ENCODE data around the gene GRAMD4. TPM values are rescaled to one million over a fixed set of nuclear protein-coding genes. Genes with fewer than 3 reads are reported as not detected.

Gene GRAMD4
- total RNA-seq, 1 experiment from 2014 or later = 8.3 TPM

DNA sequence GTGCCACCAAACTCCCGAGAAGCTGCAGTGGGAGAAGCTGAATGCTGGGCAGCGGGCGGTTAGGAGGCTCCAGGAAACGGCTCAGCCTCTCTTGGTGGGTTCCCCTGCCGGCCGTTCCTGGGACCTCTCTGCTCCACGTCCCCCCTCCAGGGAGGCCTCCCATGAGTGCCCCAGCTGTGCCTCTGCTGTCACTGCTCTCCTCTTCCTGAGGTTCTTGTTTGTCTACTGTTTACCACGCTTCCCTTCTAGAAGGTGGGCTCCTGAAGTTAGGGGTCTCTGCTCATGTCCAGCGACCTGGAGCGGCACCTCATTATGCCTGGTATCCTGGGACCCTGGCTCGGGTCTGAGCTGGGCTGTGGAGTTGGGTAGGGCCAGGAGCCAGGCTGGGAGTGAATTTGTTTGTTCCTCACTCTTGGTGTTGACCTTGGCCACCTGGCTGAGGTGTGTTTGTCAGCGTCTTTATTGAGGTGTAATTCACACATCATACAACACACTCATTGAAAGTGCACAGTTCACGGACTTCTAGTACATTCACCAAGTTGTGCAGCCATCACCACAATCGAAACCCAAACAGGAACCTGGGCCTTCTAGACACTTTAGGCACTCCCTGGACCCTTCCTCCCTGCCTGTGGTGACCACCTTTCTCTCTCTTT is 37.8 kb upstream of the GRAMD4 start:
- DNase-seq (ENCODE audit: low read depth) = no peak

DNA sequence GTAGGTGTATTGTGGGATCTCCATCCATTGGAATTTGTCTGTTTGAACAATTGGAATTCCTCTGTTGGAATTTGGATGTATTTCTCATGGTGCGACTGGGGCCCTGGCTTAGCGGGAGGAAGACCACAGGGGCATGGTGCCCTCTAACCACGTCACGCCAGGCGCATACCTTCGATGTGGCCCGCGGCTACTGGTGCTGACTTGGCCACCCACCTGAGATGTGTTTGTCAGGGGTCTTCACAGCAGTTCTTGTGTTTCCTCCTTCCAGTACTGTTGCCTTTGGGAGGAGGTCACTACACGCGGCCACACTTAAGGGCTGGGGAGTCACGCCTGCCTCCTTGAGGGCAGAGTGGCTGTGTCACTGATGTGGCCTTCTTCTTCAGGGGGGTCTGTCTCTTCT is 36.6 kb upstream of the GRAMD4 start:
- DNase-seq (ENCODE audit: low read depth) = no peak

- peak; percentile 56 for DNase-seq (ENCODE audit: low read depth)
These were observed 35.9 kb upstream of the GRAMD4 start for GRCh38 chr22:46584081-46584921.

DNA sequence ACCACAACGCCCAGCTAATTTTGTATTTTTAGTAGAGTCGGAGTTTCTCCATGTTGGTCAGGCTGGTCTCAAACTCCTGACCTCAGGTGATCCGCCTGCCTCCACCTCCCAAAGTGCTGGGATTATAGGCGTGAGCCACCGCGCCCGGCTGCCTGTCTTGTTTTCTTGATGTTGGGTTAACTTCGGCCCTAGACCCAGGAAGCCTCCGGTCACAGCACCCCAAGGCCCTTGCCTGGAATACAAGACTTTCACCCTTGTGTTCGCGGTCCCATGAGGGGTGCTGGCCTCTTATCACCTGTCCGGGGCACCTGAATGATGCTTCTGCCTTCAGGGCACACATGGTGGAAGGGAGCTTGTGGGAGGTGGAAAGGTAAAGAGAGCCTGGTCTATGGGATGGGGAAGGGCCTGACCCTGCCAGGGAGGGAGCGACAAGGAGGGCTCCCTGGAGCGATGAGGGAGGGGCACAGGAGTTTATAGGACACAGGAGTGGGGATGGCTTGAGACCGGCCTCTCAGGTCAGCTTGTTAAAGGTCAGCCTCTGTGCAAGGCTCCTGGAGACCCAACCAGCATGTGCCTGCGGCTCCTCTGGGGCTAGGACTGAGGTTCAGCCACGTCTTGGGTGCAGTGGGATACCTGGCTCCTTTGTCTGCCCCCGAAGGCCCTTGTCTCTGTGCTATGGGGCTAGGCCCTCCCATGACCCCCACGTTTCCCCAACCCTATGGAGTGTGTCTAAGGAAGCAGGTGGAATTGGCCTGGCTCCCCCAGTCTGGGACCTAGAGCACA is 34.7 kb upstream of the GRAMD4 start:
- no peak for DNase-seq (ENCODE audit: low read depth)

DNA sequence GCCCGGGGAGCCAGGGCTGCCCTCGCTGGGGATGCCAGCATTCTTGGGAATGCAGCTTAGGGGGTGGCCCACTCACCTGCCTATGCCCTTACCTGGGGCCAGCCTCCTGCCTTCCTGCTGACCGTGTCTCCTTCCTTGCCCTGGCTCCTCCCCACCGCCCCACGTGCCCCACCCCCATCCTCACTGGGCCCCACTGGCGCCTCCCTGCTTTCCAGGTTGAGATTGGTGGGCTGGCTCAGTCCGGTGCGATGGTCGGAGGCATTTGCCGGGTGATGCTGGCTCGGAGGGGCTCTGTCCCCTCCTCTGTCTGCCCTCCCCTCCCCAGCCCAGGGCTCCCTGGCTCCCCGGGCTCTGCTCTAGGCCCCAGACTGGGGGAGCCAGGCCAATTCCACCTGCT is 34.1 kb upstream of the GRAMD4 start:
- no peak for DNase-seq (ENCODE audit: low read depth)

GRCh38 chr22:46586531-46587011 is 33.6 kb upstream of the GRAMD4 start:
- DNase-seq (ENCODE audit: low read depth) = no peak

DNA sequence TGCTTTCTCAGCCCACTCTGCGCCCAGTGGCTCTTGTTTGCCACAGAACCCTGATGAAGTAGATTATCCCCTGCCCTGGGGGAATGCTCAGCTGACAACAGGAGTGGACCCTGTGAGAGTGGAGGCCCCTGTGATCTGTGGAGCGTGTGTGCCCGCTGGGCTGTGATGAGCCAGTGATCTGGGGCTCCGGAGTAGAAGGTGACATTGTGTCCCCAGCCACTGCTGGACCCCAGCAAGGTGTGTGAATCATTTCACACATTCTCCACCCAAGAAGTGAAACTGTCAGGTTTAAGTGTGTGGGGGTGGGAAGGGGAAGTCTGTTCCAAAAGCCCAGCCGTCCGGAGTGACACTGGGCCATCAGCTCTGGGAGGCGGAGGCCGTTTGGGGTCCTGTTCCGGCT is 33.1 kb upstream of the GRAMD4 start:
- DNase-seq (ENCODE audit: low read depth) = no peak

DNA sequence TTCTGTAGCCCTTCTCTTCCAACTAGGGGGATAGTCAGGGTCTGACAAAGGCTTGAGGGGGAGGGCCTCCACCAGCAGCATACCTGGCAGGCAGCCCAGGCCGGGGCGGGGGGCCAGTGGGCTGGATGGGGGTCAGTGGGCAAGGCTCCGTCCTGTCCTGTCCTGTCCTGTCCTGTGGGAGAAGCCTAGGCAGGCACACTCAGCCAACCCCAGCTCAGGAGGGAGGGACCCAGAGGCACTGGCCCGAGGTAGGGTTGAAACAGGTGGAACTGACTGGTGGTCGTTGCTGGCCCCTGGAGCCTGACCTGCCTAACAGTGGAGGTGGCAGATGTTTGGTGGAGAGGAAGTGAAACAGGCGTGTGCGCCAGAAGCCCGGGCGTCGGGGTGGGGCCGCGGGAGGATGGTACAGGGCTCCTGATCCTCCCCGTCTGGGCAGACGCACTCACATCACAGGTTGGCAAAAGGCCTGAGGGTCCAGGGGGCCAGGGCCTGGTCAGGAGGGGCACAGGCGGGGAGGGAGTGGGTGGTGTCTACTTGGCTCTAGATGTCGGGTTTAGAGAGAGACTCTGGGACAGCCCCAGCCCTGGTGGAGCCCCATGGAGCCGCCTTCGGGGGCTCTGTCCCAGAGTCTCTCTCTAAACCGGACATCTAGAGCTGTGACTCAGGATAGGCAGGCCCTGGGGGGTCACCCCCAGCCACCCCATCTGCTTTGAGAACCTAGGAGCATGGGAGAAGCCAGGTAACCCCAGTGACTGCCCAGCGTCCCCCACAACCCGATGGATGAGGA is 32.5 kb upstream of the GRAMD4 start:
- no peak for DNase-seq (ENCODE audit: low read depth)

GRCh38 chr22:46588279-46589140 is 31.7 kb upstream of the GRAMD4 start:
- DNase-seq (ENCODE audit: low read depth) = no peak

- DNase-seq (ENCODE audit: low read depth) = no peak
These were observed 30.9 kb upstream of the GRAMD4 start for GRCh38 chr22:46589141-46589748.

DNA sequence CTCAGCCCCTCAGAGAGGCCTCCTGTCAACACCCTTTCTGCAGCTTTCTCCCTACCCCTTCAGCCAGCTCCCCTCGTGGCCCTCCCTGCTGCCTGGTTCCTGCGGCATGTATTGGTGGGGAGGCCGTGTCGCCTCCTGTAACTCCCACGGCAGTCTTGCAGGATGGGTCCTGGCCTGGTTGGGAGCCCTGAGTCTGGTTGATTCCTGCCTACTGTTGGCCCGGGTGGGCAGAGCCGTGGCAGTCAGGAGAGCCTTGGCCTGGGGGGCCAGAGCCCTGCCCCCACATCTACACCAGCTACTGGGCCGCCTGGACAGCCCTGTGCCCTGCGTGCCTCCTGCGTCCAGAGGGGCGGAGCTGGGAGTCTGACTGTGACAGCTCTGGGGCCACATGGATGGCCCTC is 30.3 kb upstream of the GRAMD4 start:
- DNase-seq (ENCODE audit: low read depth) = no peak

DNA sequence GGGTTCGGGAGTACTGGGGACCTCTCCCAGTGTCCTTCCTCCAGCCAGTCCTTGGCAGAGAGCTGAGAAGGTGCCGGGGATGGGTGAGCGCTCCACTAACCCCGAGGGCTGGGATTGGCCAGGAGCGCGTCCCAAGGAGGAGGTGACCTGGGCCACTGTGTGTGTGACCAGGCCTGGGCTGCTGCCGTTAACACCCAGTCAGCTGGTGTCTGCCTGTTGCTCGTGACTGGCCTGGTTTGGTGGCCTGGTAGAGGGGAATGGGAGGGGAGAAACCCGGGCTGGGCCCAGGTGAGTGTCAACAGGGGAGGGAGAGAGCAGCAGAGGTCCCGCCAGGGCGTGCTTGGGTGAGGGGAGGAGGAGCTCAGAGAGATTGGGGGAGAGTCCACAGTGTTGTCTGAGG is 29.9 kb upstream of the GRAMD4 start:
- DNase-seq (ENCODE audit: low read depth) = no peak

DNA sequence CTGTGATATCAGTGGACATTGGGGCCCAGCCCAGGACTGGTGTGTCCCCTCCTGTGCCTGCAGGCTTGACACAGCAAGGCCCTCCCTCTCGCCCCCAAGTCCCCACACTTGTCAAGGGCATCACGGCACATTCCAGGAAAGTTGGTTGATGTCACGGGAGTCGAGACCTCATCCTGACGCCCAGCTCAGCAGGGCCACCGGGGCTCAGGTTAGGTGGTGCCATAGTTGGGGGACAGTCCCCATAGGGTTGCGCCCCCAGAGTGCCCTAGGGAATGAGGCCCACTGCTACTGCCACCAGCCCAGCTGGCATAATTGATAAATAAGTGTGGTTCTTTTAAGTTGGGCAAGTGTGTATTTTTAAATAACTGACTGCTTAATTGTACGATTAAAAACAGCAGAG is 28.3 kb upstream of the GRAMD4 start:
- DNase-seq (ENCODE audit: low read depth) = no peak

DNA sequence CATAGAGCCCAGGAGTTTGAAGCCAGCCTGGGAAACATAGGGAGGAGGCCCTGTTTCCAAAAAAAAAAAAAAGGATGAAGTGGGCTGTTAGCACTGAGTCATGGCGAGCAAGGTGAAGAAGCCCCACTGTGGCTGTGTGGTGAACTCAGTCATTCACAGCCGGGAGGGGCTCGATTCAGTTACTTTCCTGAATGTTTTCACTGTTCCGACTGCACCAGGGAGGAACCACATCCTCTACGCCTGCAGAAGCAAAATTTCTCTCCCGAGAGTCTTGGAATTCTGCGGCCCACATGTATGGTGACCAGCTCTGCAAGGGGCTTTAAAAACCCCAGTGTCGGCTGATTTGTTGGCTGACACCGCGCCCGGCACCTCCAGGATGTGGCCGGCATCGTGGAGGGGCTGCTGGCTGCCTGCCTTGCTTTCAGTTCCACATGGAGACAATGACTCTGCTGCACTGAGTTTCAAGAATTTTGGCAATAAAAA is 27.8 kb upstream of the GRAMD4 start:
- peak; percentile 95 for DNase-seq (ENCODE audit: low read depth)

DNA sequence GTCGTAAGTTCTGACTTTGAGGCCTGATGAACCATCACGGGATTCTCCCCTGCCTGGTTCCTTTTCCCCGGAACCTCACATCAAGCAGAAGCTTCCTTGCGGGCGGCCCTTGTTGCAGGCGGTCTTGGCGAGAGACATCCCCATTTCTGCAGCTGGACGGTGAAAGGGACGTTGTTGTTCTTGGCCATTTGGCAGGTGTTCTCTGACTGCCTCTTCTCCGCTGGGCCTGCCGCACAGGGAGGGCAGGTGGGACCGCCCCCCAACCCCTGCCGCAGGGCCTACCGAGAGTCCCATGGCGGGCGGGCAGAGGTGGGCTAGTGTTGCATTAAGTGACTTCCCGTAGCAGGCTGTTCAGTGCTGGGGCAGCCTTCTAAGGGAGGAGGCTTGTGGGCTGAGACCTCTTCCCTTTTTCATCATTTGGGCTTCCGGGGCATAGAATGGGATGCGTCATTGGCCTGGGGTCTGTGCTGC is 26.9 kb upstream of the GRAMD4 start:
- DNase-seq (ENCODE audit: low read depth) = no peak

DNA sequence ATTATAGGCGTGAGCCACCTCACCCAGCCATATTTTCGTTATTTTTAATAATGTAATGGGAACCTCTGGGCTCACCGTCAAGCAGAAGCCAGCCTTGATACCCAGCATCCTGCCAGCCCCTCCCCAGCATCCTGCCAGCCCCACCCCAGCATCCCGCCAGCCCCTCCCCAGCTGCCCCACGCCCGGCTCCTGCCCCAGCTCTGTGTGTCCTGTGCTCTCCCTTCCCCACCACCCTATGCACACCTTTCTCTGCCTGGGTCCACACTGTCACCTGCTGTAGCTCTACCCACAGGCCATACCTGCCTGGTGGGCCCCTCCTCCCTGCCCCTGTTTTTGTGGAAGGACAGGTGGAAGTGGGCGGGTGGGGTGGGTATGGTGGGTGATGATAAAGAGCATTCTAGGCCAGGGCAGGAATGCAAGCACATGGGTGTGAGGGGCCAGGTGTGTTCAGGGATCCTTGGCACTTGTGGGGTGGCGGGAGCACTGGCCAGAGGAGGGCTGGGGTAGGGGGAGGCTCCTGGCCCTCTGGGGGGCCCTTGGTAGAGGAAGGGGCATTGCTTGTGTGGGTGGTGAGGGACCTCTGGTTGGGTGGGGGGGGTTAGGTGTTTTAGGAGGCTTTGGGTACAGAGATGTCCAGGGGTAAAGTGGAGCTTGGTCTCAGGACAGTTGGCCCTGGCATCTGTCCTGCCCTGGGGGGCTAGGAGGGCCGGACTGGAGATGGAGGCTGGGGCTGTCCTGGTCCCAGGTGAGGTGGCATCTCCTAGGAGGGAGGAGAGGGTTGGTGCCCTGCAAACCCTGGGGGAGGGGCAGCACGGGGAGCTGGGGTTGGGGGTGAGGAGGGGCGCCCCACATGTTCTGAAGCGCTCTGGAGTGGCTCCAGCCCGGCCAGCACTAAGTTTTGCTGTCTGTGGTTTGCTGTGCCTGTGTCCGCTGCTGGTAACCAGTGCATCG is 25.9 kb upstream of the GRAMD4 start:
- no peak for DNase-seq (ENCODE audit: low read depth)

DNA sequence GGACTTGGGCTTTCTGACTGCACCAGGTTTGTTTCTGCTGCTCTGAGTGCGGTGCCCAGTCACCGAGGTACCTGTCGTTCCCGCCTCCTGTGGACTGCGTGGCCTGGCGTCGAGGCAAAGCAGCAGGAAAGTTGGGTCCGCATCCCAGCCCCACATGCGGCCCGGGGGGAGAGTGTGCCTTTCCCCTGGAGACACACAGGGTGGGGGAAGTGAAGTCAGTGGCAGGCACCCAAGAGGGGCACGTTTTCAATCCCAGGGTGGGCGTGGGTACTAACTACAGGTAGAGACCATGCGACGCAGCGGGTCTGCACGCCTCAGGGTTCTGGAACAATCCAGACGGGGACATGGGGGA is 25.3 kb upstream of the GRAMD4 start:
- DNase-seq (ENCODE audit: low read depth) = no peak

DNA sequence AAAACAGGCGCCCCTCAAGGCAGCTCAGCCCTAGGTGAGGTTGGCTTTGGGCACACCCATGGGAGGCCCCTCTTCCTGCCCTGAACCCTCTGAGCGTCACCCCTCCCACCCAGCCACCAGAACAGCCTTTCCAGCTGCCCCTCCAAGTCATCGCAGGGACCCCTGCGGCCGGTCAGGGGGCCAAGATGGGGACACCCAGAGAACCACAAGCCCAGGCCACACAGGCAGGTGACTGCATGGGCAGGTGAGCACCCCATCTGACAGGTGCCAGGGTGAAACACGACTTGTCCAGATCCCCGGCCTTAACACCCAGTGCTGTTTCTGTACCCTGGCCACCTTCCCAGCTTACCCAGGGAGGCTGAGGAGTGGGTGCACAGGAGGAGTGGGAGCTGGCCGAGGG is 24.6 kb upstream of the GRAMD4 start:
- no peak for DNase-seq (ENCODE audit: low read depth)

- DNase-seq (ENCODE audit: low read depth) = no peak
These were observed 24.1 kb upstream of the GRAMD4 start for GRCh38 chr22:46596032-46596441.

Measured in Daoy (cell line).